Keratinocyte (primary cell): ENCODE data around the gene CWF19L1. TPM values are rescaled to one million over a fixed set of nuclear protein-coding genes. Genes with fewer than 3 reads are reported as not detected.
"Not testable (repeated sequence)": the region's sequence is repeated elsewhere in the genome, so short reads cannot be mapped to it uniquely, and the experiment has no call there.

Source experiments
- DNase-seq: peaks from one replicate; pipeline ENCODE4 v3.0.0-alpha.2; 2011; ENCODE audit warnings: low read depth, missing footprints, low spot score
- FAIRE-seq: peaks from 2 replicates; lab custom pipeline; 2011; peaks lifted over from hg19 to GRCh38; lab: Jason Lieb, UNC
- H2AFZ ChIP-seq: 2 replicates; pipeline ENCODE4 v1.6.0; 2012; ENCODE audit warnings: low read length, control low read depth, inconsistent platforms; ENCODE audit not compliant: control insufficient read depth
- H3K27ac ChIP-seq: 2 replicates; pipeline ENCODE4 v1.5.1; 2011; ENCODE audit warnings: low read length; ENCODE audit not compliant: control insufficient read depth, insufficient read depth
- H3K27me3 ChIP-seq: 3 replicates; pipeline ENCODE4 v1.6.0; 2011; ENCODE audit warnings: low read length; ENCODE audit not compliant: control insufficient read depth, insufficient read depth; ENCODE audit errors: extremely low read depth
- H3K36me3 ChIP-seq, 2 experiments: 2 replicates in 1 of 2; 3 replicates in 1 of 2; pipeline ENCODE4 v1.5.1; 2011; ENCODE audit warnings: low read length in 2 of 2, mild to moderate bottlenecking in 1 of 2; ENCODE audit not compliant: control insufficient read depth in 2 of 2, insufficient read depth in 2 of 2; ENCODE audit errors: extremely low read depth in 1 of 2
- H3K4me1 ChIP-seq: 3 replicates; pipeline ENCODE4 v1.5.1; 2011; ENCODE audit warnings: low read length; ENCODE audit not compliant: control insufficient read depth, insufficient read depth; ENCODE audit errors: extremely low read depth
- H3K4me2 ChIP-seq: 3 replicates; pipeline ENCODE4 v1.6.0; 2011; ENCODE audit warnings: low read depth, low read length; ENCODE audit not compliant: control insufficient read depth, insufficient read depth; ENCODE audit errors: extremely low read depth
- H3K4me3 ChIP-seq, 3 experiments: fragments of 200-600 bp in 1 of 3; sonication (generic) in 1 of 3; 2 replicates in 2 of 3; 3 replicates in 1 of 3; pipeline ENCODE4 v1.5.1; 2011 to 2016; ENCODE audit warnings: low read length in 3 of 3, mild to moderate bottlenecking in 3 of 3, control low read depth in 2 of 3, inconsistent platforms in 1 of 3, low read depth in 1 of 3, mixed read lengths in 1 of 3, mixed run types in 1 of 3, moderate library complexity in 1 of 3; ENCODE audit not compliant: control insufficient read depth in 2 of 3, insufficient read depth in 2 of 3; ENCODE audit errors: extremely low read depth in 1 of 3
- H3K79me2 ChIP-seq: 2 replicates; pipeline ENCODE4 v1.6.0; 2012; ENCODE audit warnings: low read length; ENCODE audit not compliant: control insufficient read depth, insufficient read depth
- H3K9ac ChIP-seq: 3 replicates; pipeline ENCODE4 v1.6.0; 2011; ENCODE audit warnings: low read length; ENCODE audit not compliant: control insufficient read depth, insufficient read depth; ENCODE audit errors: extremely low read depth
- H3K9me1 ChIP-seq: 3 replicates; pipeline ENCODE4 v1.6.0; 2011; ENCODE audit warnings: low read length; ENCODE audit not compliant: control insufficient read depth, insufficient read depth; ENCODE audit errors: extremely low read depth
- H3K9me3 ChIP-seq: 2 replicates; pipeline ENCODE4 v1.5.1; 2012; ENCODE audit warnings: low read depth, low read length; ENCODE audit not compliant: control insufficient read depth
- H4K20me1 ChIP-seq: 3 replicates; pipeline ENCODE4 v1.6.0; 2011; ENCODE audit warnings: low read length; ENCODE audit not compliant: control insufficient read depth, insufficient read depth; ENCODE audit errors: extremely low read depth
- EZH2 ChIP-seq: IDR thresholded peaks from one replicate; pipeline ENCODE4 v1.6.1; 2012; ENCODE audit warnings: inconsistent platforms, mild to moderate bottlenecking, low read length, moderate library complexity
- dilution Hi-C: fragments of 300-500 bp; cut with MboI; formaldehyde crosslinking; loops from one replicate; pipeline ENCODE4 v1.7.0; 2020; ENCODE audit warnings: low sequenced_read_pairs; ENCODE audit not compliant: extremely low pct_ligation_motif_present
- polyA plus RNA-seq, 5 experiments: library from polyadenylated mRNA; depleted of rRNA in 3 of 5; stranded (reverse) in 3 of 5; stranded (forward) in 1 of 5; unstranded in 1 of 5; fragments of >200 nt; gene quantifications; 1 replicate in 1 of 5; 2 replicates in 3 of 5; 3 replicates in 1 of 5; pipeline versions ENCODE4 v1.2.1 to v1.2.3, GENCODE V29; 2011 to 2012; ENCODE audit warnings: missing spikeins in 2 of 5, low read depth in 1 of 5, low replicate concordance in 1 of 5
- TF ChIP-seq, protein P1 (sequence below), 3 experiments: IDR thresholded peaks in 1 of 3; conservative IDR thresholded peaks in 1 of 3; optimal IDR thresholded peaks in 1 of 3; 2 replicates in 2 of 3; 3 replicates in 1 of 3; pipeline versions ENCODE3 to v1.5.1; 2011; ENCODE audit warnings: low read length in 3 of 3, mild to moderate bottlenecking in 3 of 3, moderate library complexity in 2 of 3, control low read depth in 1 of 3, inconsistent platforms in 1 of 3; ENCODE audit not compliant: insufficient read depth in 2 of 3; ENCODE audit errors: extremely low read depth in 1 of 3

CWF19L1 gene
- polyA plus RNA-seq, 1 donor (not counting 4 experiments of a cell fraction or from before 2014, with no cell fraction given): 20.2 TPM

DNA sequence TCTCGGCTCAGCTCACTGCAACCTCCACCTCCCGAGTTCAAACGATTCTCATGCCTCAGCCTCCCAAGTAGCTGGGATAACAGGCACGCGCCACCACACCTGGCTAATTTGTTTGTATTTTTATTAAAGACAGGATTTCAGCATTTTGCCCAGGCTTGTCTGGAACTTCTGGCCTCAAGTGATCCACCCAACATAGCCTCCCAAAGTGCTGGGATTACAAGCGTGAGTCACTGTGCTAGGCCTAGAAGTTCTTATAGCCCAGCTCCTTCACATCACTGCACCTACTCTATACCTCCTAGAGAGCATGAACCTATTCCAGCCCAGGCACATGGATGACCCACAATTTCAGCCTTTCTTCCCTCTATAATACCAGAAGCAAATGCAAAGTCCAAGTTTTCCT is 20.3 kb upstream of the CWF19L1 start:
- Histone ChIP-seq H3K79me2 (peaks cover 32% of the 10 kb centered on the region), H3K9me3 (no peaks in the 10 kb centered on the region), H3K4me2 (no peak overlapping the region), H3K4me3 (no peak overlapping the region), H3K4me1 (peaks cover 18% of the 10 kb centered on the region), H3K27me3 (no peaks in the 10 kb centered on the region), H3K9ac (no peak overlapping the region), H3K9me1 (no peaks in the 10 kb centered on the region), H4K20me1 (no peaks in the 10 kb centered on the region), H2AFZ (no peak overlapping the region), H3K27ac (no peak overlapping the region), H3K36me3 (peaks cover 2 to 5% of the 10 kb centered on the region in 2 experiments)
- DNase-seq (no peak), FAIRE-seq (no peak)
- dilution Hi-C loops: no loop called here
- TF ChIP-seq, protein P1, sequence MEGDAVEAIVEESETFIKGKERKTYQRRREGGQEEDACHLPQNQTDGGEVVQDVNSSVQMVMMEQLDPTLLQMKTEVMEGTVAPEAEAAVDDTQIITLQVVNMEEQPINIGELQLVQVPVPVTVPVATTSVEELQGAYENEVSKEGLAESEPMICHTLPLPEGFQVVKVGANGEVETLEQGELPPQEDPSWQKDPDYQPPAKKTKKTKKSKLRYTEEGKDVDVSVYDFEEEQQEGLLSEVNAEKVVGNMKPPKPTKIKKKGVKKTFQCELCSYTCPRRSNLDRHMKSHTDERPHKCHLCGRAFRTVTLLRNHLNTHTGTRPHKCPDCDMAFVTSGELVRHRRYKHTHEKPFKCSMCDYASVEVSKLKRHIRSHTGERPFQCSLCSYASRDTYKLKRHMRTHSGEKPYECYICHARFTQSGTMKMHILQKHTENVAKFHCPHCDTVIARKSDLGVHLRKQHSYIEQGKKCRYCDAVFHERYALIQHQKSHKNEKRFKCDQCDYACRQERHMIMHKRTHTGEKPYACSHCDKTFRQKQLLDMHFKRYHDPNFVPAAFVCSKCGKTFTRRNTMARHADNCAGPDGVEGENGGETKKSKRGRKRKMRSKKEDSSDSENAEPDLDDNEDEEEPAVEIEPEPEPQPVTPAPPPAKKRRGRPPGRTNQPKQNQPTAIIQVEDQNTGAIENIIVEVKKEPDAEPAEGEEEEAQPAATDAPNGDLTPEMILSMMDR (optimal IDR thresholded peaks at IDR 0.05 in 1 of 3, IDR thresholded peaks at IDR 0.05 in 1 of 3, conservative IDR thresholded peaks at IDR 0.05 in 1 of 3; ENCODE audit: extremely low read depth in 1 of 3, insufficient read depth in 2 of 3, low read length in 3 of 3): no peak
- TF ChIP-seq EZH2: no peak

DNA sequence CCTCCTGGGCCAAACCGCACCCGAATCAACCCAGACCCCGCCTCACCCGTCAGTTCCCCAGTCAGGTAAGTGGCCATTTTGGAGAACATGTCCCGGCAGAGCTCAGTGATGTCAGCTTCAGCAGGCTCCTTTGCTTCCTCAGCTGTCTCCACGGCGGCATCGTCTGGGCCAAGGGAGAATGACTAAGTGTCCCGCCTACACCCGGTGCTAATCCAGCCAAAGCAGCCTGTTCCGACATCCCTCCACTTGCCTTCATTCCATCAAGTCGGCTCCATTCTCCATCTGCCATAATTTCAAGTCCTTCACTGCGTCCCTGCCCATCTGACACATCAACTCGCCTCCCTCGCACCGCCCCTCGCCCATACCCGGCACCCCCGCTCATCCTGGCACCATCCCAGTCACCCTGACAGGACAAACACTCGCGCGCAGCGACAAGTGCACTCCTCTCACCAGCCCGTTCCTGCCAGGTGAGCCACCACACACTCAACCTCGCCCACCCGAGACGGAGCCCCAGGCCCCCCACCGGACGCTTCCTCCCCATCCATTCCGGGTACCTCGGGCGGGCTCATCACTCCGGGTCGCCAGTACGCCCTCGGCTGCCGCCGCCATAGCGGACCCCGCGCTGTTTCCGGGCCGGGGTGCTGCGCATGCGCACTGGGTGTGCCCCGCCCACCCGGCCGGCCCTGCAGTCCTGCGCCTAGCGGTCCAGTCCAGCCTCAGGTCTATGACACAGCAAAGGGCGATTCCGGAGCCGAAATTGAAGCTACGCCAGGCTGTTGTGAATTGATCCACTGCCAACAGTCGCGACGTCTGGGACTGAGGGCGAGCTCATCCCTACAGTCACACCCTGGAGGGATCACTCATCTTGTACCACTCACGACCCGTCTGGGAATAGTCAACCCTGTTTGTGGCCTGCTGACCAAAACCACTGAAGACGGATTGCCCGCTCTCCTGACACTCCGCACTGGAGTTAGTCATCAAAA is 18.9 kb upstream of the CWF19L1 start, which contains the start of gene BLOC1S2:
BLOC1S2 (minus strand) TSS at position 630 of the 983 bp plus-strand sequence; CDS start at position 609, 21 bp downstream.
- TF ChIP-seq, protein P1 (optimal IDR thresholded peaks at IDR 0.05 in 1 of 3, IDR thresholded peaks at IDR 0.05 in 1 of 3, conservative IDR thresholded peaks at IDR 0.05 in 1 of 3; ENCODE audit: extremely low read depth in 1 of 3, insufficient read depth in 2 of 3, low read length in 3 of 3): no peak
- TF ChIP-seq EZH2: no peak
- FAIRE-seq (peak; percentile 69), DNase-seq (peak; percentile 69)
- Histone ChIP-seq H4K20me1 (no peaks in the 10 kb centered on the region), H3K4me2 (peak within 1 kb of the TSS; percentile 97), H3K9ac (peak within 1 kb of the TSS; percentile 96), H3K9me3 (no peaks in the 10 kb centered on the region), H2AFZ (peak within 1 kb of the TSS; percentile 97), H3K36me3 (peaks cover 6 to 13% of the 10 kb centered on the region in 2 experiments), H3K4me3 (peak within 1 kb of the TSS; percentile 65 to 98 (median 97)), H3K79me2 (peaks cover 44% of the 10 kb centered on the region), H3K9me1 (no peaks in the 10 kb centered on the region), H3K4me1 (peaks cover 18% of the 10 kb centered on the region), H3K27me3 (no peaks in the 10 kb centered on the region), H3K27ac (peak within 1 kb of the TSS; percentile 92)
- dilution Hi-C loops: no loop called here

DNA sequence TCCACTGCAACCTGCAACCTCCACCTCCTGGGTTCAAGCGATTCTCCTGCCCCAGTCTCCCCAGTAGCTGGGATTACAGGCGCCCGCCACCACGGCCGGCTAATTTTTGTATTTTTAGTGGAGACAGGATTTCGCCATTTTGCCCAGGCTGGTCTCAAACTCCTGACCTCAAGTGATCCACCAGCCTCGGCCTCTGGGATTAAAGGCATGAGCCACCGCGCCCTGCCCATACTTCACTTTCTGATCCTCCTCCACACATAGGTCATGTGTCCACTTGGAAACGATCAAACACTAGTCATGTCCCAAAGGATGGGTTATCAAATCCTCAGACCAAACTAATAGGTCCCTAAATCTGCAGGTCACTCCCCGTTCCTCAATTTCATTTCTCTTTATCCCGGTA is 17.9 kb upstream of the CWF19L1 start:
- Histone ChIP-seq H3K4me2 (peak overlapping the region; percentile 97), H3K4me1 (peaks cover 18% of the 10 kb centered on the region), H2AFZ (peak overlapping the region; percentile 72), H3K79me2 (peaks cover 47% of the 10 kb centered on the region), H3K27ac (peak overlapping the region; percentile 92), H3K36me3 (peaks cover 7 to 18% of the 10 kb centered on the region in 2 experiments), H3K9ac (peak overlapping the region; percentile 96), H3K4me3 (peak overlapping the region; percentile 65 to 98 (median 97))
- H3K9me3 ChIP-seq, dilution Hi-C loops, H4K20me1 ChIP-seq, DNase-seq, FAIRE-seq, H3K9me1 ChIP-seq, H3K27me3 ChIP-seq: not testable (repeated sequence)
